A673 (cell line): Measurements from ENCODE around the gene SGTA.

Experiments used
- CTCF ChIP-seq: fragments of 300-800, 200-600 bp; sonication (generic); conservative IDR thresholded peaks from 2 replicates; pipeline ENCODE4 v1.5.1; 2017; ENCODE audit warnings: low read depth, mild to moderate bottlenecking, antibody characterized with exemption, low read length, moderate library complexity, mixed read lengths
- EZH2 ChIP-seq: fragments of 200-600 bp; sonication (generic); IDR thresholded peaks from 2 replicates; pipeline ENCODE4 v1.6.1; 2017; ENCODE audit warnings: borderline replicate concordance, low read depth, mild to moderate bottlenecking, mixed read lengths, antibody characterized with exemption, low read length; ENCODE audit not compliant: poor library complexity, severe bottlenecking

GRCh38 chr19:2717638-2718541 lies 65.2 kb downstream of the SGTA start:
- TF ChIP-seq CTCF (no peak), EZH2 (no peak)
